Parathyroid adenoma (tissue), 2 donors: ENCODE results near the gene PPP2R5C.

ENCODE experiments used
- H2AFZ ChIP-seq: fragments of 300-600 bp; sonication (generic); one replicate; pipeline ENCODE4 v1.7.0; 2017; ENCODE audit warnings: antibody characterized with exemption, mild to moderate bottlenecking
- H3K27ac ChIP-seq: fragments of 300-600 bp; sonication (generic); one replicate; pipeline ENCODE4 v1.7.0; 2017
- H3K27me3 ChIP-seq: fragments of 300-600 bp; sonication (generic); one replicate; pipeline ENCODE4 v1.7.0; 2017; ENCODE audit warnings: low read length; ENCODE audit not compliant: control insufficient read depth, insufficient read depth
- H3K36me3 ChIP-seq: fragments of 300-600 bp; sonication (generic); one replicate; pipeline ENCODE4 v1.7.0; 2017; ENCODE audit warnings: low read length; ENCODE audit not compliant: control insufficient read depth, insufficient read depth
- H3K4me1 ChIP-seq: fragments of 300-600 bp; sonication (generic); one replicate; pipeline ENCODE4 v1.7.0; 2017; ENCODE audit warnings: control low read depth
- H3K4me2 ChIP-seq: fragments of 300-600 bp; sonication (generic); one replicate; pipeline ENCODE4 v1.7.0; 2017; ENCODE audit warnings: low read length
- H3K4me3 ChIP-seq: fragments of 300-600 bp; sonication (generic); one replicate; pipeline ENCODE4 v1.7.0; 2017; ENCODE audit warnings: low read depth, low read length
- H3K79me2 ChIP-seq: fragments of 300-600 bp; sonication (generic); one replicate; pipeline ENCODE4 v1.7.0; 2017; ENCODE audit warnings: control low read depth
- H3K9ac ChIP-seq: fragments of 300-600 bp; sonication (generic); one replicate; pipeline ENCODE4 v1.7.0; 2017; ENCODE audit warnings: mild to moderate bottlenecking
- H3K9me3 ChIP-seq: fragments of 300-600 bp; sonication (generic); one replicate; pipeline ENCODE4 v1.7.0; 2017; ENCODE audit warnings: low read length; ENCODE audit not compliant: control insufficient read depth
- CTCF ChIP-seq: fragments of 300-600 bp; sonication (generic); IDR thresholded peaks from one replicate; pipeline ENCODE4 v1.7.0; 2017; ENCODE audit warnings: antibody characterized with exemption, mild to moderate bottlenecking
- donor health status: primary hyperparathyroidism.

Gene PPP2R5C

GRCh38 chr14:101876555-101876938 lies 115.0 kb downstream of the PPP2R5C start:
- H3K36me3 ChIP-seq, result no peaks in the 10 kb centered on the region
- H2AFZ ChIP-seq, result no peak overlapping the region
- H3K79me2 ChIP-seq, result peaks cover 58% of the 10 kb centered on the region
- no peaks in the 10 kb centered on the region for H3K27me3 ChIP-seq
- no peaks in the 10 kb centered on the region for H3K9me3 ChIP-seq
- H3K4me2 ChIP-seq, result no peak overlapping the region
- no peak overlapping the region for H3K27ac ChIP-seq
- no peak for TF ChIP-seq CTCF
- no peak overlapping the region for H3K9ac ChIP-seq
- no peak overlapping the region for H3K4me3 ChIP-seq
- no peaks in the 10 kb centered on the region for H3K4me1 ChIP-seq

GRCh38 chr14:101877766-101878165 lies 116.3 kb downstream of the PPP2R5C start:
- Histone ChIP-seq H3K79me2 (peaks cover 56% of the 10 kb centered on the region), H3K9ac (no peak overlapping the region), H2AFZ (no peak overlapping the region), H3K27ac (no peak overlapping the region), H3K4me1 (no peaks in the 10 kb centered on the region), H3K4me3 (no peak overlapping the region), H3K36me3 (no peaks in the 10 kb centered on the region), H3K4me2 (no peak overlapping the region), H3K27me3 (no peaks in the 10 kb centered on the region), H3K9me3 (no peaks in the 10 kb centered on the region)
- no peak for TF ChIP-seq CTCF

GRCh38 chr14:101878211-101878821 lies 116.8 kb downstream of the PPP2R5C start:
- Histone ChIP-seq H3K4me3 (no peak overlapping the region), H3K27me3 (no peaks in the 10 kb centered on the region), H3K4me2 (no peak overlapping the region), H3K27ac (no peak overlapping the region), H3K36me3 (no peaks in the 10 kb centered on the region), H3K9ac (no peak overlapping the region), H3K79me2 (peaks cover 56% of the 10 kb centered on the region), H2AFZ (no peak overlapping the region), H3K9me3 (no peaks in the 10 kb centered on the region), H3K4me1 (no peaks in the 10 kb centered on the region)
- no peak for TF ChIP-seq CTCF

GRCh38 chr14:101878822-101879528 lies 117.5 kb downstream of the PPP2R5C start:
- H3K27me3 ChIP-seq, result no peaks in the 10 kb centered on the region
- no peak overlapping the region for H3K4me2 ChIP-seq
- no peaks in the 10 kb centered on the region for H3K9me3 ChIP-seq
- H3K79me2 ChIP-seq, result peaks cover 53% of the 10 kb centered on the region
- H3K27ac ChIP-seq, result no peak overlapping the region
- H3K36me3 ChIP-seq, result no peaks in the 10 kb centered on the region
- H3K9ac ChIP-seq, result no peak overlapping the region
- no peak overlapping the region for H3K4me3 ChIP-seq
- no peak overlapping the region for H2AFZ ChIP-seq
- TF ChIP-seq CTCF, result no peak
- no peaks in the 10 kb centered on the region for H3K4me1 ChIP-seq
